Fibroblast of peridontal ligament (primary cell): Measurements from ENCODE around the gene LCE1A.

Experiments used
- DNase-seq: peaks from one replicate; pipeline ENCODE4 v3.0.0-alpha.2; 2010; ENCODE audit errors: extremely low read depth

The LCE1A gene

DNA sequence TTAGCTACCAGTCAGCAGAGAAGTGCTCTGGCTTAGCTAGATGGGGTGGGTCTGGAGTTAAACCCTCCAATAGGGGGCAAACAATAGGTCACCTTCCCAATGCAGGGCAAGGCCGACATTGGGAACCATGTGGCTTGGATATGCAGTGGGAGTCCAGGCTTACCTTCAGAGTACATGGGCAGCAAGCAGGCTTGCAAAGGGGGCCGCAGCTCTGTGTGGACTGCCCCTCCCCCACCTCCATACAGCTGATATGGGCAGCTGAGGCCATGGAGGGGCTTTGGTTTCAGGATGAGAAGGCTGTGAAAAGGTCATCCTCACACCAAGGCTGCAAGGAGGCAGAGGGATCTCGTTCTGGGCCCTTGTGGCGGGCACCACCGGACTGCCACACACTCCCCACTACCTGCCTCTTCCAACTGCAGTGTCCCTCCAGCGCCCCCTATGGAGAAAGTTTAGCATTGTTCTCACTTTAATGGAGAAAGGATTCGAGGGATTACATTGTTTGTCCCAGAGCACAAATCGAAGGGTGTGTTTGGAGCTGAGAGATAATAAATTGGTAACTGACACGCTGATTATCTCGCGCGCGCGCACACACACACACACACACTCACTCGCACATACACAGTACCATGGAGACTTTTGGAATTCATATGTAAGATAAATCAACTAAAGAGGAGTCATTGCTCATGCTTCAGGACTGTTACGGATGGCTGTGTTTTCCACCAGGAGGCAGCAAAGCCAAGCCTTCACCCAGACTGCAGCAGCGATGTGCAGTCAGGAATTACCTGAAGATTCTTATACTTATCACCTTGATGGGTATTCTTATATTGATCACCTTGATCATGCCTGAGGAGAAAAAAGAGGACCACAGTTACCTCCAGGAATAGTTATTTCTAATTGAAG is 43.8 kb downstream of the LCE1A start:
- peak; percentile 67 for DNase-seq

DNA sequence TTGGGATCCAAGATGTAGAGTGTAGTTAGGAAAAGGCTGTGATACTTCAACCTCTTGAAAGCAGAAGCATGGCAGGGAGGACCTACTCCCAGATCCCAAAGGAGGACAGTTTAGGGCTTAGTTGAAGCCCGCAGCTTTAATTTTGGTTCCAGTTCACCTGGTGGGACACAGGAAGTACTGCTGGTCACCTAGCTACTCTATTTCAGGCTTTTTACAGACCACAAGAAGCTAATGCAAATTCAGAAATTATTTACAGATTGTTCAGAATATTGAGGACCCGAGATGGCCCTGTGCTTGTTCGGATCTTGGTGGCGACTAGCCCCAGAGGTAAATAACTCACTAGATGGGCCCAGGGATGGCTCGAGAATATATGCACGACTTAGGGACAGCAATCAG is 44.5 kb downstream of the LCE1A start:
- DNase-seq: no peak

DNA sequence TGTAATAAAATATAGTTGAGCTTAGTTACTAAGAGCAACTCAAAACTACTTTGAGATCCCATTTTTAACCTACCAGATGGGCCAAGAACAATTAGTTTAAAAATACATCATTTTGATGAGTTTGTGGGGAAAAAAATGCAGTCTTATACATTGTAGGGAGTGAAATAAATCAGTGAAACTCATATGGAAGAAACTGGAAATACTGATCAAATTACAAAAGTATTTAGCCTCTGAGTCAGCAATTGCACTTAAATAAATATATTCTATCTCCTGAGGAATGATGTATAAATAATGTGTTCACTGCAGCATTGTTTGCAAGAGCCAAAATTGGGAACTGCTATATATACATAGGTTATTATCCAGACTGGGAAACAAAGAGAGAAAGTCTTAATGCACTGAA is 46.2 kb downstream of the LCE1A start:
- DNase-seq: peak; percentile 78

DNA sequence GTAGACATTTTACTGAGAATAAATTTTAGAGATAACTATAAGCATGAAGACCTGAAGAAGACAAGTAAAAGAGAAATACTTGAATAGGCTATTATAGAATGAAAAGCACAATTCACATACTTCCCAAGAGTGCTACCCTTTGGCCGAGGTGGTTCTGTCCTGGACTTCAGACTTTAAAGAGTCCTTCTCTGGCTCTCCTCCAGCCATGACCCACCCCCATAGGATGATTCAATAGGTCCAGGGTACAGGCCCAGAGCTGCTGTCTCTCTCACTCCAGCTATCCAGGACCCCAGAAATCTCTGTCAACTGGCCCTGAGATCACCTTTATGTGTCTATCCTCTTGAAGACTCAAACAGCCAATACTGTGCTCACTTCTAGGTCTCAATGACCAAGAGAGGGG is 49.6 kb downstream of the LCE1A start:
- DNase-seq: no peak
